Neural cell (in vitro differentiated cells): ENCODE measurements around the gene CFAP61.

ENCODE experiments used
- CTCF ChIP-seq: fragments of 450-650 bp; IDR thresholded peaks from 2 replicates; pipeline ENCODE4 v1.5.1; 2014; ENCODE audit warnings: antibody characterized with exemption, mild to moderate bottlenecking, moderate library complexity; ENCODE audit not compliant: poor library complexity, severe bottlenecking
- EP300 ChIP-seq: fragments of 450-650 bp; conservative IDR thresholded peaks from 2 replicates; pipeline ENCODE4 v1.6.1; 2014; ENCODE audit warnings: antibody characterized with exemption, mild to moderate bottlenecking, moderate library complexity; ENCODE audit not compliant: poor library complexity, severe bottlenecking
- SMC3 ChIP-seq: fragments of 450-650 bp; conservative IDR thresholded peaks from 2 replicates; pipeline ENCODE4 v1.6.1; 2014; ENCODE audit warnings: antibody characterized with exemption, mild to moderate bottlenecking, moderate library complexity; ENCODE audit not compliant: poor library complexity

- TF ChIP-seq EP300 (no peak), CTCF (no peak), SMC3 (no peak)
Measured at GRCh38 chr20:20395903-20396568, 343.7 kb downstream of the CFAP61 start.
